GM12878 (cell line): ENCODE measurements around the gene LAMA4. TPM values are rescaled to one million over a fixed set of nuclear protein-coding genes. Genes with fewer than 3 reads are reported as not detected.

Source experiments
- ATAC-seq: fragments of 200-7000 bp; cut with Tn5 transposase; 3 replicates; pipeline ENCODE4 v1.9.1; 2020; ENCODE audit warnings: mild to moderate bottlenecking, moderate library complexity
- BruUV-seq: library from RNA; stranded (reverse); fragments of 400-500 nt; replicated peaks from 2 replicates; lab custom pipeline; 2021; lab: Mats Ljungman, UMichigan
- CTCF ChIA-PET: fragments of 300-600 bp; sonication (Branson Sonifier 250); formaldehyde crosslinking; extraction: SDS; loops from one replicate; lab custom pipeline; 2021; ENCODE audit warnings: inconsistent platforms; lab: Yijun Ruan, JAX
- POLR2A ChIA-PET: fragments of 350-600 bp; formaldehyde crosslinking; extraction: SDS; loops from one replicate; lab custom pipeline; 2021; ENCODE audit warnings: inconsistent platforms; lab: Charles Lee
- RAD21 ChIA-PET: fragments of 300-600 bp; sonication (Branson Sonifier 250); formaldehyde crosslinking; loops from one replicate; lab custom pipeline; 2023; ENCODE audit warnings: antibody characterized with exemption; ENCODE audit not compliant: unreplicated experiment; lab: Charles Lee
- SMC1A ChIA-PET: fragments of 300-600 bp; sonication (Branson Sonifier 250); formaldehyde crosslinking; loops from one replicate; lab custom pipeline; 2023; ENCODE audit not compliant: unreplicated experiment, uncharacterized antibody; lab: Charles Lee
- DNase-seq: peaks from one replicate; pipeline ENCODE4 v3.0.0-alpha.2; 2011; ENCODE audit warnings: low read depth, low spot score
- FAIRE-seq: peaks from 3 replicates; lab custom pipeline; 2011; peaks lifted over from hg19 to GRCh38; lab: Jason Lieb, UNC
- H2AFZ ChIP-seq: 2 replicates; pipeline ENCODE4 v1.6.0; 2011; ENCODE audit warnings: low read depth, low read length, control low read depth; ENCODE audit not compliant: control insufficient read depth
- H3K27ac ChIP-seq: 2 replicates; pipeline ENCODE4 v1.5.1; 2011; ENCODE audit warnings: control low read depth; ENCODE audit not compliant: control insufficient read depth, insufficient read depth
- H3K27me3 ChIP-seq, 2 experiments: replicated peaks in 1 of 2; 2 replicates each; pipeline versions ENCODE4 v1.6.0 to v1.6.1; 2011; ENCODE audit warnings: low read length in 1 of 2; ENCODE audit not compliant: control insufficient read depth in 2 of 2, insufficient read depth in 2 of 2
- H3K36me3 ChIP-seq, 2 experiments: 2 replicates each; pipeline ENCODE4 v1.5.1; 2011; ENCODE audit warnings: low read length in 1 of 2; ENCODE audit not compliant: control insufficient read depth in 2 of 2, insufficient read depth in 2 of 2
- H3K4me1 ChIP-seq: 2 replicates; pipeline ENCODE4 v1.6.1; 2011; ENCODE audit warnings: mild to moderate bottlenecking, low read length, moderate library complexity, mixed read lengths; ENCODE audit not compliant: control insufficient read depth, insufficient read depth
- H3K4me2 ChIP-seq: 2 replicates; pipeline ENCODE4 v1.6.0; 2011; ENCODE audit warnings: control low read depth; ENCODE audit not compliant: control insufficient read depth, insufficient read depth
- H3K4me3 ChIP-seq: fragments of 200-600 bp; sonication (generic); 2 replicates; pipeline ENCODE4 v1.5.1; 2016
- H3K79me2 ChIP-seq: 2 replicates; pipeline ENCODE4 v1.6.0; 2011; ENCODE audit warnings: low read length; ENCODE audit not compliant: control insufficient read depth, insufficient read depth
- H3K9ac ChIP-seq: 2 replicates; pipeline ENCODE4 v1.8.0; 2011; ENCODE audit warnings: low read length, control low read depth, mixed read lengths; ENCODE audit not compliant: control insufficient read depth, insufficient read depth
- H3K9me3 ChIP-seq: replicated peaks from 3 replicates; pipeline ENCODE4 v1.5.1; 2011; ENCODE audit warnings: mild to moderate bottlenecking, low read length; ENCODE audit not compliant: control insufficient read depth, insufficient read depth
- H4K20me1 ChIP-seq: 2 replicates; pipeline ENCODE4 v1.6.0; 2011; ENCODE audit not compliant: control insufficient read depth, insufficient read depth
- CBFB ChIP-seq: IDR thresholded peaks from 2 replicates; pipeline ENCODE4 v1.6.1; 2016; ENCODE audit warnings: antibody characterized with exemption, low read depth
- CBX5 ChIP-seq: sonication (generic); IDR thresholded peaks from 2 replicates; pipeline ENCODE4 v1.6.1; 2016; ENCODE audit warnings: low read depth, moderate library complexity, mild to moderate bottlenecking, inconsistent platforms
- CEBPB ChIP-seq, 2 experiments: fragments of 150-350 bp in 1 of 2; IDR thresholded peaks; 2 replicates each; pipeline ENCODE4 v1.6.1; 2012 to 2014; ENCODE audit warnings: low read depth in 2 of 2, low read length in 2 of 2, borderline replicate concordance in 1 of 2, inconsistent platforms in 1 of 2
- CHD1 ChIP-seq: IDR thresholded peaks from 2 replicates; pipeline ENCODE4 v1.6.1; 2012; ENCODE audit warnings: low read depth, low read length, improper control_type of control experiment
- FOXK2 ChIP-seq: fragments of 450-650 bp; IDR thresholded peaks from 2 replicates; pipeline ENCODE4 v1.6.1; 2017; ENCODE audit warnings: mild to moderate bottlenecking, moderate library complexity
- HDAC2 ChIP-seq: fragments of 200-600 bp; sonication (generic); IDR thresholded peaks from 2 replicates; pipeline ENCODE4 v1.6.1; 2017
- HSF1 ChIP-seq: fragments of 150-350 bp; IDR thresholded peaks from 2 replicates; pipeline ENCODE4 v1.6.1; 2014; ENCODE audit warnings: mild to moderate bottlenecking, low read depth, low read length
- IRF4 ChIP-seq: IDR thresholded peaks from 2 replicates; pipeline ENCODE4 v1.6.1; 2011; ENCODE audit warnings: low read depth, low read length
- MTA2 ChIP-seq: fragments of 450-650 bp; IDR thresholded peaks from 2 replicates; pipeline ENCODE4 v1.6.1; 2016; ENCODE audit warnings: low read depth, mild to moderate bottlenecking, moderate library complexity
- RUNX3 ChIP-seq: IDR thresholded peaks from 2 replicates; pipeline ENCODE4 v1.6.1; 2012; ENCODE audit warnings: low read length, inconsistent platforms
- ZNF274 ChIP-seq: IDR thresholded peaks from one replicate; pipeline ENCODE4 v1.8.0; 2011; ENCODE audit not compliant: insufficient read length, insufficient read depth
- ZNF384 ChIP-seq: IDR thresholded peaks from 2 replicates; pipeline ENCODE4 v1.6.1; 2012; ENCODE audit warnings: low read depth, mild to moderate bottlenecking, low read length, improper control_type of control experiment, borderline replicate concordance
- ZSCAN29 ChIP-seq: fragments of 450-650 bp; IDR thresholded peaks from 2 replicates; pipeline ENCODE4 v1.6.1; 2017; ENCODE audit warnings: mild to moderate bottlenecking, moderate library complexity
- WGBS: methylation state at CpG from one replicate; pipeline ENCODE4 v1.1.6; 2016; ENCODE audit warnings: low lambda C conversion rate; ENCODE audit not compliant: insufficient replicate concordance, insufficient coverage; ENCODE audit errors: missing lambda C conversion rate; 5-methylcytosine and 5-hydroxymethylcytosine counted together
- in situ Hi-C: fragments of 300-500 bp; cut with MboI; formaldehyde crosslinking; loops from 9 replicates; pipeline ENCODE4 v1.14.3; 2018; ENCODE audit warnings: mixed read lengths
- intact Hi-C: fragments of 100-400 bp; cut with micrococcal nuclease; formaldehyde crosslinking; loops from one replicate; pipeline ENCODE4 v1.14.2; 2022; ENCODE audit not compliant: unreplicated experiment
- polyA plus RNA-seq, 11 experiments: library from polyadenylated mRNA; depleted of rRNA in 4 of 11; unstranded in 6 of 11; stranded (reverse) in 5 of 11; fragments of >200 nt; fragmentation: Nextera tagmentation in 4 of 11; fragmentation: Illumina TruSeq in 1 of 11; extraction: Ambion mirVana in 4 of 11; extraction: Trizol in 1 of 11; gene quantifications; 1 replicate in 1 of 11; 2 replicates in 10 of 11; pipeline versions ENCODE4 v1.2.1 to v1.2.3, GENCODE V29; 2011 to 2016; ENCODE audit warnings: inconsistent platforms in 2 of 11, missing spikeins in 2 of 11, low read depth in 1 of 11
- total RNA-seq, 4 experiments: library from RNA; depleted of rRNA in 3 of 4; stranded (reverse); fragments of >200 nt in 3 of 4; fragmentation: Illumina TruSeq in 1 of 4; extraction: Trizol in 1 of 4; gene quantifications; 2 replicates each; pipeline versions ENCODE4 v1.2.1 to v1.2.3, GENCODE V29; 2013 to 2021
- TF ChIP-seq, protein P1 (sequence below): fragments of 450-650 bp; IDR thresholded peaks from 2 replicates; pipeline ENCODE4 v1.6.1; 2018; ENCODE audit warnings: mild to moderate bottlenecking, low read depth, moderate library complexity; ENCODE audit not compliant: partially characterized antibody

Gene LAMA4
- total and polyA plus RNA-seq, 10 of the 15 experiments (the other 5 are each of a cell fraction or from before 2014, with no cell fraction given): 0.11 to 0.21 (median 0.14) TPM; not detected in 7

DNA sequence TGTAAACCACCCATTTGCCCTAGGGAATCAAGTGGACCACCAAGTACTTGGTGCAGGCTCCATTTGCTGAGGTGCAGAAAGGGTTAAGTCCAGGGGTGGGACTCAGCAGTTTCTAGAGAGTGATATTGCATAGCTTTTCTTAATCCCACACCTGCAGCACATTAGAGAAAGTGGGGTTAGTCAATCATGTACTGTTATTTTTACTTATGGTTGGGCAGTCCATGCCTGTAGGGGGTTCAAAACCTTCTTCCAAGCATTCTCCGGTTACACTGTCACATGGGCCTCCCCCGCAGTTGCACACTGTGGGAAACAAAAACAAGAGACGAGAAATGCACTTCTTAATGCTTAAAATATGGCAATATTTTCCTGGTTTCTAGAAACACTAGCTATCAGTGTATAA is 65.5 kb downstream of the LAMA4 start:
- no peak overlapping the region for H3K4me3 ChIP-seq
- H3K27me3 ChIP-seq: no peaks in the 10 kb centered on the region
- H3K79me2 ChIP-seq: no peaks in the 10 kb centered on the region
- DNase-seq (no peak), FAIRE-seq (no peak), ATAC-seq (no peak)
- H3K9me3 ChIP-seq: no peaks in the 10 kb centered on the region
- intact Hi-C loops: loop anchor here (10.0 kb wide), 1 partner anchor 1716 kb away; no protein-coding TSS in a partner anchor
- RAD21 ChIA-PET: interaction anchor here (2.4 kb wide), 1 partner anchor 9 kb away, joined by 11 read pairs; no protein-coding TSS in a partner anchor
- H3K27ac ChIP-seq: no peak overlapping the region
- H3K36me3 ChIP-seq: no peaks in the 10 kb centered on the region
- WGBS: 24% methylated on average over 3 of the region's 3 CpGs
- SMC1A ChIA-PET: interaction anchor here (0.7 to 1.6 kb wide), 4 partner anchors 9 to 61 kb away, joined by 3 to 4 read pairs (median 4); no protein-coding TSS in a partner anchor
- no TSS peak for BruUV-seq
- no peak overlapping the region for H3K4me2 ChIP-seq
- CTCF ChIA-PET: interaction anchor here (0.9 to 2.5 kb wide), 7 partner anchors 9 to 122 kb away, joined by 3 to 10 read pairs (median 5); no protein-coding TSS in a partner anchor
- POLR2A ChIA-PET: no interaction called here
- TF ChIP-seq HSF1: no peak
- no peak for TF ChIP-seq IRF4
- no peak for TF ChIP-seq ZSCAN29
- no peak for TF ChIP-seq FOXK2
- no peak for TF ChIP-seq CBFB
- TF ChIP-seq HDAC2: no peak
- no peak for TF ChIP-seq CEBPB (IDR thresholded peaks at IDR 0.05; ENCODE audit: borderline replicate concordance in 1 of 2, low read depth in 2 of 2, low read length in 2 of 2)
- TF ChIP-seq, protein P1, sequence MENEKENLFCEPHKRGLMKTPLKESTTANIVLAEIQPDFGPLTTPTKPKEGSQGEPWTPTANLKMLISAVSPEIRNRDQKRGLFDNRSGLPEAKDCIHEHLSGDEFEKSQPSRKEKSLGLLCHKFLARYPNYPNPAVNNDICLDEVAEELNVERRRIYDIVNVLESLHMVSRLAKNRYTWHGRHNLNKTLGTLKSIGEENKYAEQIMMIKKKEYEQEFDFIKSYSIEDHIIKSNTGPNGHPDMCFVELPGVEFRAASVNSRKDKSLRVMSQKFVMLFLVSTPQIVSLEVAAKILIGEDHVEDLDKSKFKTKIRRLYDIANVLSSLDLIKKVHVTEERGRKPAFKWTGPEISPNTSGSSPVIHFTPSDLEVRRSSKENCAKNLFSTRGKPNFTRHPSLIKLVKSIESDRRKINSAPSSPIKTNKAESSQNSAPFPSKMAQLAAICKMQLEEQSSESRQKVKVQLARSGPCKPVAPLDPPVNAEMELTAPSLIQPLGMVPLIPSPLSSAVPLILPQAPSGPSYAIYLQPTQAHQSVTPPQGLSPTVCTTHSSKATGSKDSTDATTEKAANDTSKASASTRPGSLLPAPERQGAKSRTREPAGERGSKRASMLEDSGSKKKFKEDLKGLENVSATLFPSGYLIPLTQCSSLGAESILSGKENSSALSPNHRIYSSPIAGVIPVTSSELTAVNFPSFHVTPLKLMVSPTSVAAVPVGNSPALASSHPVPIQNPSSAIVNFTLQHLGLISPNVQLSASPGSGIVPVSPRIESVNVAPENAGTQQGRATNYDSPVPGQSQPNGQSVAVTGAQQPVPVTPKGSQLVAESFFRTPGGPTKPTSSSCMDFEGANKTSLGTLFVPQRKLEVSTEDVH: no peak
- no peak for TF ChIP-seq RUNX3
- TF ChIP-seq ZNF384: no peak
- TF ChIP-seq MTA2: no peak
- TF ChIP-seq CHD1: no peak
- TF ChIP-seq ZNF274: no peak
- TF ChIP-seq CBX5: no peak
- in situ Hi-C loops: loop anchor here (25.0 kb wide), 1 partner anchor 1723 kb away; no protein-coding TSS in a partner anchor
- no peaks in the 10 kb centered on the region for H3K4me1 ChIP-seq
- H4K20me1 ChIP-seq: no peaks in the 10 kb centered on the region
- no peak overlapping the region for H2AFZ ChIP-seq
- no peak overlapping the region for H3K9ac ChIP-seq
